CD14-positive monocyte (primary cell): Measurements from ENCODE around the gene BHLHA9. TPM values are rescaled to one million over a fixed set of nuclear protein-coding genes. Genes with fewer than 3 reads are reported as not detected.
A peak's percentile ranks its signal among the peaks of the same experiment; 100 is the strongest.

ENCODE experiments used
- DNase-seq, 3 donors: peaks; one replicate each; pipeline ENCODE4 v3.0.0-alpha.2; 2011 to 2022
- H2AFZ ChIP-seq: 2 replicates; pipeline ENCODE4 v1.6.0; 2012; ENCODE audit warnings: mild to moderate bottlenecking, low read depth, low read length, inconsistent platforms; ENCODE audit not compliant: insufficient read depth, poor library complexity, severe bottlenecking
- H3K27ac ChIP-seq, 2 donors: 1 replicate in 1 of 2; 2 replicates in 1 of 2; pipeline ENCODE4 v1.5.1; 2012 to 2013; ENCODE audit warnings: low read length in 2 of 2, control low read depth in 1 of 2, inconsistent platforms in 1 of 2, low read depth in 1 of 2, mild to moderate bottlenecking in 1 of 2
- H3K27me3 ChIP-seq, 2 donors: one replicate each; pipeline versions ENCODE4 v1.6.0 to v1.6.1; 2011 to 2013; ENCODE audit warnings: low read length in 2 of 2; ENCODE audit not compliant: control insufficient read depth in 2 of 2, insufficient read depth in 2 of 2
- H3K36me3 ChIP-seq, 2 donors: replicated peaks in 1 of 2; 1 replicate in 1 of 2; 2 replicates in 1 of 2; pipeline versions ENCODE4 v1.5.1 to v1.6.1; 2012 to 2013; ENCODE audit warnings: low read length in 2 of 2, control low read depth in 1 of 2, inconsistent platforms in 1 of 2, mild to moderate bottlenecking in 1 of 2; ENCODE audit not compliant: insufficient read depth in 2 of 2, control insufficient read depth in 1 of 2
- H3K4me1 ChIP-seq, 2 donors: 1 replicate in 1 of 2; 2 replicates in 1 of 2; pipeline versions ENCODE4 v1.5.1 to v1.6.1; 2012 to 2013; ENCODE audit warnings: low read length in 2 of 2, control low read depth in 1 of 2, inconsistent platforms in 1 of 2, mild to moderate bottlenecking in 1 of 2, moderate library complexity in 1 of 2; ENCODE audit not compliant: insufficient read depth in 2 of 2, control insufficient read depth in 1 of 2
- H3K4me2 ChIP-seq: replicated peaks from 2 replicates; pipeline ENCODE3; 2012; ENCODE audit warnings: low read length, moderate library complexity, mild to moderate bottlenecking; ENCODE audit not compliant: poor library complexity, severe bottlenecking; ENCODE audit errors: extremely low read depth
- H3K4me3 ChIP-seq, 3 experiments: fragments of 200-600 bp in 1 of 3; sonication (generic) in 1 of 3; replicated peaks in 1 of 3; 1 replicate in 2 of 3; 2 replicates in 1 of 3; pipeline ENCODE4 v1.5.1; 2011 to 2013; ENCODE audit warnings: low read length in 3 of 3, mild to moderate bottlenecking in 3 of 3, control low read depth in 2 of 3, low read depth in 2 of 3, inconsistent platforms in 1 of 3, moderate library complexity in 1 of 3
- H3K79me2 ChIP-seq: 2 replicates; pipeline ENCODE4 v1.6.0; 2012; ENCODE audit warnings: mild to moderate bottlenecking, control low read depth, inconsistent platforms, low read length, moderate library complexity; ENCODE audit not compliant: insufficient read depth
- H3K9ac ChIP-seq: 2 replicates; pipeline ENCODE4 v1.6.0; 2017; ENCODE audit warnings: low read length, mild to moderate bottlenecking; ENCODE audit not compliant: insufficient read depth, poor library complexity, severe bottlenecking
- H3K9me3 ChIP-seq, 2 donors: replicated peaks in 1 of 2; 1 replicate in 1 of 2; 2 replicates in 1 of 2; pipeline versions ENCODE4 v1.5.1 to v1.6.1; 2012 to 2013; ENCODE audit warnings: low read length in 2 of 2, control low read depth in 1 of 2; ENCODE audit not compliant: control insufficient read depth in 1 of 2, insufficient read depth in 1 of 2
- H4K20me1 ChIP-seq: 2 replicates; pipeline ENCODE4 v1.6.0; 2012; ENCODE audit warnings: mild to moderate bottlenecking, low read length, control low read depth, moderate library complexity; ENCODE audit not compliant: insufficient read depth
- H3K27ac Mint-ChIP-seq, 7 donors: one replicate each; pipeline ENCODE4 v1.8.0; 2020; ENCODE audit warnings: mild to moderate bottlenecking in 7 of 7, mixed read lengths in 7 of 7, moderate library complexity in 6 of 7, inconsistent platforms in 2 of 7
- H3K27me3 Mint-ChIP-seq, 3 donors: one replicate each; pipeline ENCODE4 v1.8.0; 2021 to 2022; ENCODE audit warnings: low read depth in 3 of 3, mild to moderate bottlenecking in 3 of 3, mixed read lengths in 3 of 3, moderate library complexity in 3 of 3, inconsistent platforms in 1 of 3
- H3K36me3 Mint-ChIP-seq, 2 donors: one replicate each; pipeline ENCODE4 v1.8.0; 2020; ENCODE audit warnings: mixed read lengths in 2 of 2, inconsistent platforms in 1 of 2, mild to moderate bottlenecking in 1 of 2
- H3K4me1 Mint-ChIP-seq: one replicate; pipeline ENCODE4 v1.8.0; 2020; ENCODE audit warnings: mild to moderate bottlenecking, mixed read lengths
- H3K4me3 Mint-ChIP-seq, 2 donors: one replicate each; pipeline ENCODE4 v1.8.0; 2020; ENCODE audit warnings: mild to moderate bottlenecking in 2 of 2, mixed read lengths in 2 of 2, moderate library complexity in 1 of 2
- H3K9me3 Mint-ChIP-seq, 7 donors: one replicate each; pipeline ENCODE4 v1.8.0; 2020 to 2022; ENCODE audit warnings: mixed read lengths in 7 of 7, mild to moderate bottlenecking in 6 of 7, moderate library complexity in 6 of 7, inconsistent platforms in 2 of 7
- WGBS: methylation state at CpG from one replicate; pipeline ENCODE4 v1.1.5; 2013; ENCODE audit warnings: missing lambda C conversion rate; ENCODE audit not compliant: insufficient coverage; 5-methylcytosine and 5-hydroxymethylcytosine counted together
- intact Hi-C, 2 donors: fragments of 100-400 bp; cut with micrococcal nuclease; formaldehyde crosslinking; loops; one replicate each; pipeline versions ENCODE4 v1.15.0 to v1.15.1; 2023
- polyA minus RNA-seq: library from RNA; depleted of rRNA, polyadenylated mRNA; stranded (reverse); fragments of >200 nt; gene quantifications from 2 replicates; pipeline ENCODE4 v1.2.3, GENCODE V29; 2012
- polyA plus RNA-seq, 3 donors: library from polyadenylated mRNA; depleted of rRNA in 1 of 3; unstranded in 2 of 3; stranded (reverse) in 1 of 3; fragments of 300-500 nt in 2 of 3; fragments of >200 nt in 1 of 3; fragmentation: Illumina TruSeq in 2 of 3; gene quantifications; 1 replicate in 2 of 3; 2 replicates in 1 of 3; pipeline ENCODE4 v1.2.3, GENCODE V29; 2012 to 2021
- total RNA-seq, 12 experiments: library from RNA in 1 of 12; stranded (reverse) in 1 of 12; fragments of 120-200 nt in 1 of 12; gene quantifications; one replicate each; pipeline ENCODE4 v1.2.4 and lab custom pipeline; 2013 to 2026; ENCODE audit warnings: mixed read lengths in 6 of 12, inconsistent platforms in 1 of 12
- TF ChIP-seq, protein P1 (sequence below): fragments of 200-600 bp; IDR thresholded peaks from one replicate; pipeline ENCODE4 v1.8.0; 2022; ENCODE audit warnings: antibody characterized with exemption, mild to moderate bottlenecking

Gene BHLHA9
- total RNA-seq (2013), result not detected
- polyA plus RNA-seq (not detected), polyA minus RNA-seq (not detected in 2 replicates), total RNA-seq (lab: John Stamatoyannopoulos, UW) (0 to 0.12 (median 0) reads per million in 11 experiments)

DNA sequence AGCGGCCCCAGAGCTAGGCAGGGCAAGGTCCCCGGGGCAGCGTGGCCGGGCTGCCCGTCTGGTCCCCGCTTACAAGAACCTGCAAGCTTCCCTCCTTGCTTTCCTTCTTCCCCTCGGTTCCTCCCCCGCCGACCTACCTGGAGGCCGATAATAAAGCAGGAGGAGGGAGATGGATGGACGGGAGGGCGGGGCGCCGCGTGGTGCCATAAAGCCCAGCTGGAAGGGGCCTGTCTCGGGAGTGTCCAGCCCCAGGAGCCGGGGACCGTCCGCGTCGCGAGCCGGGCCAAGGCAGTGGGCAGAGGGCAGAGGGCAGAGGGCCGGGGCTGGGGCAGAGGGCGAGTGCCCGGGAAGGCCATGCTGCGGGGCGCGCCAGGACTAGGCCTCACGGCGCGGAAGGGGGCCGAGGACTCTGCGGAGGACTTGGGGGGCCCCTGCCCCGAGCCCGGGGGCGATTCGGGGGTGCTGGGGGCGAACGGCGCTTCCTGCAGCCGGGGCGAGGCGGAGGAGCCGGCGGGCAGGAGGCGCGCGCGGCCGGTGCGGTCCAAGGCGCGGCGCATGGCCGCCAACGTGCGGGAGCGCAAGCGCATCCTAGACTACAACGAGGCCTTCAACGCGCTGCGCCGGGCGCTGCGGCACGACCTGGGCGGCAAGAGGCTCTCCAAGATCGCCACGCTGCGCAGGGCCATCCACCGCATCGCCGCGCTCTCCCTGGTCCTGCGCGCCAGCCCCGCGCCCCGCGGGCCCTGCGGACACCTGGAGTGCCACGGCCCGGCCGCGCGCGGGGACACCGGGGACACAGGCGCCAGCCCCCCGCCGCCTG is at the start of gene BHLHA9:
Gene BHLHA9 (plus strand): TSS at position 235 of the 820 bp plus-strand sequence. CDS start 120 bp downstream, at position 355.
- Histone ChIP-seq H3K27ac (no peak within 1 kb of the TSS), H3K36me3 (no peaks in the 10 kb centered on the region), H3K4me1 (peaks cover 11 to 15% of the 10 kb centered on the region in 2 donors), H2AFZ (no peak within 1 kb of the TSS), H4K20me1 (no peaks in the 10 kb centered on the region), H3K9ac (no peak within 1 kb of the TSS), H3K79me2 (no peaks in the 10 kb centered on the region), H3K4me3 (no peak within 1 kb of the TSS), H3K9me3 (no peaks in the 10 kb centered on the region), H3K4me2 (no peak within 1 kb of the TSS), H3K27me3 (peaks cover 10 to 50% of the 10 kb centered on the region in 2 donors)
- peak within 1 kb of the TSS; percentile 91 to 93 for H3K4me3 Mint-ChIP-seq
- H3K4me1 Mint-ChIP-seq, result peaks cover 15% of the 10 kb centered on the region
- H3K36me3 Mint-ChIP-seq, result no peaks in the 10 kb centered on the region
- H3K27me3 Mint-ChIP-seq, result peaks cover 50 to 74% (median 57%) of the 10 kb centered on the region in 3 donors
- DNase-seq, result no peak
- H3K9me3 Mint-ChIP-seq, result peaks cover 0 to 9% (median 0%) of the 10 kb centered on the region in 7 donors
- 5% methylated on average over 82 of the region's 93 CpGs for WGBS
- intact Hi-C loops, result loop anchor here (5.0 to 10.0 kb wide), 2 partner anchors 62 to 264 kb away; no protein-coding TSS in a partner anchor
- TF ChIP-seq, protein P1, sequence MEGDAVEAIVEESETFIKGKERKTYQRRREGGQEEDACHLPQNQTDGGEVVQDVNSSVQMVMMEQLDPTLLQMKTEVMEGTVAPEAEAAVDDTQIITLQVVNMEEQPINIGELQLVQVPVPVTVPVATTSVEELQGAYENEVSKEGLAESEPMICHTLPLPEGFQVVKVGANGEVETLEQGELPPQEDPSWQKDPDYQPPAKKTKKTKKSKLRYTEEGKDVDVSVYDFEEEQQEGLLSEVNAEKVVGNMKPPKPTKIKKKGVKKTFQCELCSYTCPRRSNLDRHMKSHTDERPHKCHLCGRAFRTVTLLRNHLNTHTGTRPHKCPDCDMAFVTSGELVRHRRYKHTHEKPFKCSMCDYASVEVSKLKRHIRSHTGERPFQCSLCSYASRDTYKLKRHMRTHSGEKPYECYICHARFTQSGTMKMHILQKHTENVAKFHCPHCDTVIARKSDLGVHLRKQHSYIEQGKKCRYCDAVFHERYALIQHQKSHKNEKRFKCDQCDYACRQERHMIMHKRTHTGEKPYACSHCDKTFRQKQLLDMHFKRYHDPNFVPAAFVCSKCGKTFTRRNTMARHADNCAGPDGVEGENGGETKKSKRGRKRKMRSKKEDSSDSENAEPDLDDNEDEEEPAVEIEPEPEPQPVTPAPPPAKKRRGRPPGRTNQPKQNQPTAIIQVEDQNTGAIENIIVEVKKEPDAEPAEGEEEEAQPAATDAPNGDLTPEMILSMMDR, result no peak
- H3K27ac Mint-ChIP-seq, result no peak within 1 kb of the TSS

- WGBS, result 100% methylated on average over 1 of the region's 7 CpGs
- intact Hi-C loops, result no loop called here
- Histone ChIP-seq H3K9me3 (no peaks in the 10 kb centered on the region), H3K4me2 (no peak overlapping the region), H3K9ac (no peak overlapping the region), H3K27me3 (no peaks in the 10 kb centered on the region), H3K4me1 (peaks cover under 1 to 5% of the 10 kb centered on the region in 2 donors), H3K36me3 (peaks cover 4 to 23% of the 10 kb centered on the region in 2 donors), H2AFZ (no peak overlapping the region), H3K79me2 (peaks cover 99% of the 10 kb centered on the region), H3K4me3 (no peak overlapping the region), H3K27ac (no peak overlapping the region), H4K20me1 (peaks cover 98% of the 10 kb centered on the region)
- no peak for DNase-seq
- Mint-ChIP-seq H3K9me3 (peaks cover 0 to 3% (median 0%) of the 10 kb centered on the region in 7 donors), H3K4me3 (no peak overlapping the region), H3K4me1 (peaks cover 34% of the 10 kb centered on the region), H3K36me3 (peaks cover 23 to 52% of the 10 kb centered on the region in 2 donors), H3K27ac (peak overlapping the region in 3 of 7 donors; percentile 4 to 43 (median 17)), H3K27me3 (no peaks in the 10 kb centered on the region)
- TF ChIP-seq, protein P1, result no peak
Measured at GRCh38 chr17:1221209-1221608, 49.0 kb upstream of the BHLHA9 start.
